Endothelial cell of umbilical vein (primary cell): ENCODE measurements around the gene SH3BGRL2.

Experiments used
- EZH2 ChIP-seq: IDR thresholded peaks from 2 replicates; pipeline ENCODE4 v1.6.1; 2012; ENCODE audit warnings: borderline replicate concordance, low read depth, mild to moderate bottlenecking, moderate library complexity, low read length, inconsistent platforms; ENCODE audit not compliant: severe bottlenecking
- FOS ChIP-seq: IDR thresholded peaks from 2 replicates; pipeline ENCODE4 v1.6.1; 2011; ENCODE audit warnings: mild to moderate bottlenecking, low read length, moderate library complexity, borderline replicate concordance; ENCODE audit not compliant: insufficient read depth
- GATA2 ChIP-seq: IDR thresholded peaks from 2 replicates; pipeline ENCODE4 v1.7.0; 2011; ENCODE audit warnings: low read depth, mild to moderate bottlenecking, moderate library complexity, mixed read lengths, low read length; ENCODE audit not compliant: insufficient read length, insufficient read depth
- JUN ChIP-seq: IDR thresholded peaks from 2 replicates; pipeline ENCODE4 v1.6.1; 2011; ENCODE audit warnings: borderline replicate concordance, low read depth; ENCODE audit not compliant: insufficient read length, insufficient read depth
- POLR2A ChIP-seq: IDR thresholded peaks from 2 replicates; pipeline ENCODE4 v1.6.1; 2012; ENCODE audit warnings: low read depth, mild to moderate bottlenecking, control low read depth, low read length
- POLR2AphosphoS5 ChIP-seq: IDR thresholded peaks from 2 replicates; pipeline ENCODE4 v1.6.1; 2012; ENCODE audit warnings: low read depth, mild to moderate bottlenecking, control low read depth, low read length, moderate library complexity; ENCODE audit not compliant: insufficient read depth
- TF ChIP-seq, protein P1 (sequence below), 2 donors: IDR thresholded peaks; 1 replicate in 1 of 2; 2 replicates in 1 of 2; pipeline ENCODE4 v1.5.1; 2011; ENCODE audit warnings: low read length in 2 of 2, mild to moderate bottlenecking in 2 of 2, moderate library complexity in 2 of 2, control low read depth in 1 of 2, inconsistent platforms in 1 of 2, low read depth in 1 of 2; ENCODE audit not compliant: insufficient read depth in 1 of 2; ENCODE audit errors: extremely low read depth in 1 of 2

GRCh38 chr6:79734374-79734773 is 103.2 kb downstream of the SH3BGRL2 start:
- TF ChIP-seq, protein P1, sequence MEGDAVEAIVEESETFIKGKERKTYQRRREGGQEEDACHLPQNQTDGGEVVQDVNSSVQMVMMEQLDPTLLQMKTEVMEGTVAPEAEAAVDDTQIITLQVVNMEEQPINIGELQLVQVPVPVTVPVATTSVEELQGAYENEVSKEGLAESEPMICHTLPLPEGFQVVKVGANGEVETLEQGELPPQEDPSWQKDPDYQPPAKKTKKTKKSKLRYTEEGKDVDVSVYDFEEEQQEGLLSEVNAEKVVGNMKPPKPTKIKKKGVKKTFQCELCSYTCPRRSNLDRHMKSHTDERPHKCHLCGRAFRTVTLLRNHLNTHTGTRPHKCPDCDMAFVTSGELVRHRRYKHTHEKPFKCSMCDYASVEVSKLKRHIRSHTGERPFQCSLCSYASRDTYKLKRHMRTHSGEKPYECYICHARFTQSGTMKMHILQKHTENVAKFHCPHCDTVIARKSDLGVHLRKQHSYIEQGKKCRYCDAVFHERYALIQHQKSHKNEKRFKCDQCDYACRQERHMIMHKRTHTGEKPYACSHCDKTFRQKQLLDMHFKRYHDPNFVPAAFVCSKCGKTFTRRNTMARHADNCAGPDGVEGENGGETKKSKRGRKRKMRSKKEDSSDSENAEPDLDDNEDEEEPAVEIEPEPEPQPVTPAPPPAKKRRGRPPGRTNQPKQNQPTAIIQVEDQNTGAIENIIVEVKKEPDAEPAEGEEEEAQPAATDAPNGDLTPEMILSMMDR (IDR thresholded peaks at IDR 0.05; ENCODE audit: extremely low read depth in 1 of 2, insufficient read depth in 1 of 2, low read depth in 1 of 2, low read length in 2 of 2), result no peak
- TF ChIP-seq EZH2 (no peak), GATA2 (no peak), FOS (no peak), JUN (no peak), POLR2A (no peak), POLR2AphosphoS5 (no peak)
